NCI-H146 treated with DMSO at 0.1 percent for 48 hours (cell line): ENCODE results near the gene KCNE5.
"Not testable (repeated sequence)": the region's sequence is repeated elsewhere in the genome, so short reads cannot be mapped to it uniquely, and the experiment has no call there.

Experiments
- DNase-seq: peaks from one replicate; lab custom pipeline; 2025; ENCODE audit not compliant: unreplicated experiment; lab: John Stamatoyannopoulos, UW

The KCNE5 gene

GRCh38 chrX:109624641-109625616 lies at the start of gene KCNE5:
Gene KCNE5 (minus strand): TSS chrX:109625172. CDS start chrX:109625020, 152 bp downstream.
- DNase-seq: no peak

GRCh38 chrX:109672239-109672638 lies 47.3 kb upstream of the KCNE5 start:
- no peak for DNase-seq

GRCh38 chrX:109671170-109671569 lies 46.2 kb upstream of the KCNE5 start:
- not testable (repeated sequence) for DNase-seq

- DNase-seq: no peak
Observed at GRCh38 chrX:109667986-109668385, 43.0 kb upstream of the KCNE5 start.

GRCh38 chrX:109660435-109661143 lies 35.6 kb upstream of the KCNE5 start:
- no peak for DNase-seq

- DNase-seq: no peak
Observed at GRCh38 chrX:109658391-109658790, 33.4 kb upstream of the KCNE5 start.

- DNase-seq: not testable (repeated sequence)
Observed at GRCh38 chrX:109657364-109657763, 32.4 kb upstream of the KCNE5 start.

- no peak for DNase-seq
Observed at GRCh38 chrX:109656774-109657173, 31.8 kb upstream of the KCNE5 start.

- DNase-seq: no peak
Observed at GRCh38 chrX:109655502-109656201, 30.7 kb upstream of the KCNE5 start.

GRCh38 chrX:109654516-109655109 lies 29.6 kb upstream of the KCNE5 start:
- DNase-seq: no peak

GRCh38 chrX:109644671-109645070 lies 19.7 kb upstream of the KCNE5 start:
- not testable (repeated sequence) for DNase-seq

- no peak for DNase-seq
Observed at GRCh38 chrX:109643687-109644086, 18.7 kb upstream of the KCNE5 start.

- DNase-seq: no peak
Observed at GRCh38 chrX:109638158-109638557, 13.2 kb upstream of the KCNE5 start.

- not testable (repeated sequence) for DNase-seq
Observed at GRCh38 chrX:109637477-109637876, 12.5 kb upstream of the KCNE5 start.

GRCh38 chrX:109635146-109635545 lies 10.2 kb upstream of the KCNE5 start:
- no peak for DNase-seq

- no peak for DNase-seq
Observed at GRCh38 chrX:109632906-109633504, 8.0 kb upstream of the KCNE5 start.

- DNase-seq: no peak
Observed at GRCh38 chrX:109629310-109629709, 4.3 kb upstream of the KCNE5 start.

GRCh38 chrX:109626637-109627036 lies 1.7 kb upstream of the KCNE5 start:
- no peak for DNase-seq

GRCh38 chrX:109623997-109624396 lies 975 bp downstream of the KCNE5 start:
- no peak for DNase-seq

- no peak for DNase-seq
Observed at GRCh38 chrX:109622270-109622669, 2.7 kb downstream of the KCNE5 start.

- DNase-seq: no peak
Observed at GRCh38 chrX:109619771-109620170, 5.2 kb downstream of the KCNE5 start.
